K562 (cell line): ENCODE results near the gene AGRN. TPM values are rescaled to one million over a fixed set of nuclear protein-coding genes. Genes with fewer than 3 reads are reported as not detected.

Source experiments
- BMI1 ChIP-seq: fragments of 150-350 bp; IDR thresholded peaks from 2 replicates; pipeline ENCODE4 v1.6.1; 2014; ENCODE audit warnings: low read length
- BRD4 ChIP-seq: fragments of 200-600 bp; sonication (generic); IDR thresholded peaks from 2 replicates; pipeline ENCODE4 v1.6.1; 2017; ENCODE audit warnings: inconsistent platforms
- HCFC1 ChIP-seq: IDR thresholded peaks from 2 replicates; pipeline ENCODE4 v1.6.1; 2012; ENCODE audit warnings: low read depth, low read length, improper control_type of control experiment
- HNRNPLL ChIP-seq: fragments of 200-400 bp; formaldehyde crosslinking; IDR thresholded peaks from 2 replicates; pipeline ENCODE4 v1.6.1; 2017; ENCODE audit warnings: low read length, low read depth, mild to moderate bottlenecking; ENCODE audit not compliant: poor library complexity, severe bottlenecking
- KAT7 ChIP-seq: sonication (generic); formaldehyde crosslinking; IDR thresholded peaks from 2 replicates; pipeline ENCODE4 v1.8.0; 2022; ENCODE audit warnings: missing genetic modification reagents, mild to moderate bottlenecking, borderline replicate concordance
- KAT8 ChIP-seq: fragments of 450-650 bp; IDR thresholded peaks from 2 replicates; pipeline ENCODE4 v1.6.1; 2016; ENCODE audit warnings: low read depth, mild to moderate bottlenecking
- PCBP1 ChIP-seq: fragments of 200-400 bp; formaldehyde crosslinking; IDR thresholded peaks from 2 replicates; pipeline ENCODE4 v1.6.1; 2018; ENCODE audit warnings: mild to moderate bottlenecking, low read depth, low read length; ENCODE audit not compliant: poor library complexity, severe bottlenecking
- RBBP5 ChIP-seq: fragments of 200-600 bp; sonication (generic); IDR thresholded peaks from 2 replicates; pipeline ENCODE4 v1.6.1; 2012; ENCODE audit warnings: borderline replicate concordance, mild to moderate bottlenecking, low read length, control low read depth, inconsistent platforms; ENCODE audit not compliant: insufficient read depth, poor library complexity, severe bottlenecking
- ZBTB7A ChIP-seq: IDR thresholded peaks from 2 replicates; pipeline ENCODE4 v1.6.1; 2011; ENCODE audit warnings: low read depth, mild to moderate bottlenecking, low read length, moderate library complexity, borderline replicate concordance; ENCODE audit not compliant: control insufficient read depth
- ZKSCAN3 ChIP-seq: fragments of 250-450 bp; sonication (Bioruptor Pico); IDR thresholded peaks from 2 replicates; pipeline ENCODE4 v1.4.0; 2020
- ZNF140 ChIP-seq: fragments of 250-450 bp; sonication (Bioruptor Pico); IDR thresholded peaks from 2 replicates; pipeline ENCODE4 v1.8.0; 2021; ENCODE audit warnings: moderate library complexity, mild to moderate bottlenecking, inconsistent platforms
- ZNF778 ChIP-seq: fragments of 450-650 bp; formaldehyde crosslinking; IDR thresholded peaks from 2 replicates; pipeline ENCODE4 v1.4.0; 2020; ENCODE audit warnings: mild to moderate bottlenecking, moderate library complexity
- polyA plus RNA-seq, 8 experiments: library from polyadenylated mRNA; depleted of rRNA in 4 of 8; stranded (reverse) in 5 of 8; unstranded in 3 of 8; fragments of >200 nt; fragmentation: Nextera tagmentation in 2 of 8; fragmentation: Illumina TruSeq in 1 of 8; extraction: Ambion mirVana in 2 of 8; extraction: Trizol in 1 of 8; gene quantifications; 2 replicates each; pipeline versions ENCODE4 v1.2.1 to v1.2.3, GENCODE V29; 2011 to 2014; ENCODE audit warnings: inconsistent platforms in 1 of 8, missing spikeins in 1 of 8
- total RNA-seq, 7 experiments: library from RNA; depleted of rRNA in 6 of 7; stranded (reverse); fragments of >200 nt in 6 of 7; fragmentation: Illumina TruSeq in 2 of 7; extraction: Trizol in 2 of 7; gene quantifications; 2 replicates each; pipeline versions ENCODE4 v1.2.1 to v1.2.3, GENCODE V29; 2011 to 2021; ENCODE audit warnings: low replicate concordance in 1 of 7
- TF ChIP-seq, protein P1 (sequence below), 2 experiments: fragments of 450-650 bp; IDR thresholded peaks; 2 replicates each; pipeline ENCODE4 v1.6.1; 2016; ENCODE audit warnings: mild to moderate bottlenecking in 2 of 2, borderline replicate concordance in 1 of 2, low read depth in 1 of 2, moderate library complexity in 1 of 2
- TF ChIP-seq, protein P2 (sequence below): fragments of 250-450 bp; sonication (Bioruptor Pico); IDR thresholded peaks from 2 replicates; pipeline ENCODE4 v1.5.0; 2021
- TF ChIP-seq, protein P3 (sequence below): fragments of 450-650 bp; IDR thresholded peaks from 2 replicates; pipeline ENCODE4 v1.7.0; 2016; ENCODE audit warnings: borderline replicate concordance

The AGRN gene
- total and polyA plus RNA-seq, 9 of the 15 experiments (the other 6 are each of a cell fraction or from before 2014, with no cell fraction given): 0.04 to 111 (median 18.1) TPM

GRCh38 chr1:1020415-1021009 is 592 bp downstream of the AGRN start (continued):
- TF ChIP-seq, protein P1, sequence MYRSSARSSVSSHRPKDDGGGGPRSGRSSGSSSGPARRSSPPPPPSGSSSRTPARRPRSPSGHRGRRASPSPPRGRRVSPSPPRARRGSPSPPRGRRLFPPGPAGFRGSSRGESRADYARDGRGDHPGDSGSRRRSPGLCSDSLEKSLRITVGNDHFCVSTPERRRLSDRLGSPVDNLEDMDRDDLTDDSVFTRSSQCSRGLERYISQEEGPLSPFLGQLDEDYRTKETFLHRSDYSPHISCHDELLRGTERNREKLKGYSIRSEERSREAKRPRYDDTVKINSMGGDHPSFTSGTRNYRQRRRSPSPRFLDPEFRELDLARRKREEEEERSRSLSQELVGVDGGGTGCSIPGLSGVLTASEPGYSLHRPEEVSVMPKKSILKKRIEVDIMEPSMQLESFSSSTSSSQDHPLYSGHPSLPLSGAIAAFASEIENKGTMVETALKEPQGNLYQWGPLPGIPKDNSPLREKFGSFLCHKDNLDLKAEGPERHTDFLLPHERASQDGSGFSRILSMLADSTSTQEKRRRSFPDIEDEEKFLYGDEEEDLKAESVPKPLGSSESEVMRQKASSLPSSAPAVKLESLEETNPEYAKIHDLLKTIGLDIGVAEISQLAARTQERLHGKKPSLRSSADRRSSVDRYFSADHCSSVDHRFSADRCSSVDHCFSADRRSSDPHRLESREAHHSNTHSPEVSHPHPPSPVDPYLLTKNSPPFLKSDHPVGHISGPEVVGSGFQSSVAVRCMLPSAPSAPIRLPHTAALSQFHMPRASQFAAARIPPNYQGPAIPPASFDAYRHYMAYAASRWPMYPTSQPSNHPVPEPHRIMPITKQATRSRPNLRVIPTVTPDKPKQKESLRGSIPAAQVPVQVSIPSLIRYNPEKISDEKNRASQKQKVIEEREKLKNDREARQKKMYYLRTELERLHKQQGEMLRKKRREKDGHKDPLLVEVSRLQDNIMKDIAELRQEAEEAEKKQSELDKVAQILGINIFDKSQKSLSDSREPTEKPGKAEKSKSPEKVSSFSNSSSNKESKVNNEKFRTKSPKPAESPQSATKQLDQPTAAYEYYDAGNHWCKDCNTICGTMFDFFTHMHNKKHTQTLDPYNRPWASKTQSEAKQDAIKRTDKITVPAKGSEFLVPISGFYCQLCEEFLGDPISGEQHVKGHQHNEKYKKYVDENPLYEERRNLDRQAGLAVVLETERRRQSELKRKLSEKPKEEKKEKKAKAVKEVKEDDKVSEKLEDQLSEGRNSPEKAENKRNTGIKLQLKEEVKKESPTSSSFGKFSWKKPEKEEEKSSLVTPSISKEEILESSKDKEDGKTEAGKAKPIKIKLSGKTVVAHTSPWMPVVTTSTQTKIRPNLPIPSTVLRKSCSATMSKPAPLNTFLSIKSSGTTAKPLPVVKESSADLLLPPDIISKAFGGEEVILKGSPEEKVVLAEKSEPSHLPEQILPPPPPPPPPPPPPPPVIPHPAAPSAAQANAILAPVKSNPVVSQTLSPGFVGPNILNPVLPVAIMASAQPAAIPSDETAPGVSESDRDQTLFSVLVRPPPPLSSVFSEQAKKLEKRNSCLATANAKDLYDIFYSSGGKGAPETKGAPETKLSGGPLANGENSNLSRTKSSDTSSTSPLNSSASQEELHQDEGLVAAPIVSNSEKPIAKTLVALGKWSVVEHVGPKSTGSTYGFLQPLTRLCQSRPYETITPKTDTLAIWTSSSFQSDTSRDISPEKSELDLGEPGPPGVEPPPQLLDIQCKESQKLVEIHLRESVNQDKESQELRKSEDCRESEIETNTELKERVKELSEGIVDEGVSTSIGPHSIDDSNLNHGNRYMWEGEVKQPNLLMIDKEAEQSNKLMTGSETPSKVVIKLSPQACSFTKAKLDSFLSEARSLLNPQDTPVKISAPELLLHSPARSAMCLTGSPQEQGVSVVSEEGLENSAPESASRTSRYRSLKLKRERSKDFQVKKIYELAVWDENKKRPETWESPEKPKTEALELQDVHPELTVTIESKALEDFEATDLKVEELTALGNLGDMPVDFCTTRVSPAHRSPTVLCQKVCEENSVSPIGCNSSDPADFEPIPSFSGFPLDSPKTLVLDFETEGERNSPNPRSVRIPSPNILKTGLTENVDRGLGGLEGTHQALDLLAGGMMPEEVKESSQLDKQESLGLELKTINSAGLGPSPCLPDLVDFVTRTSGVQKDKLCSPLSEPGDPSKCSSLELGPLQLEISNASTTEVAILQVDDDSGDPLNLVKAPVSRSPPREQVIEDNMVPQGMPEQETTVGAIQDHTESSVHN (IDR thresholded peaks at IDR 0.05; ENCODE audit: borderline replicate concordance in 1 of 2, low read depth in 1 of 2): no peak
- TF ChIP-seq HCFC1: no peak
- TF ChIP-seq BMI1: no peak
- peak; percentile 33 for TF ChIP-seq PCBP1
- peak; percentile 10 for TF ChIP-seq HNRNPLL
- TF ChIP-seq ZNF140 (CRISPR knock-in tag): no peak
- TF ChIP-seq, protein P2, sequence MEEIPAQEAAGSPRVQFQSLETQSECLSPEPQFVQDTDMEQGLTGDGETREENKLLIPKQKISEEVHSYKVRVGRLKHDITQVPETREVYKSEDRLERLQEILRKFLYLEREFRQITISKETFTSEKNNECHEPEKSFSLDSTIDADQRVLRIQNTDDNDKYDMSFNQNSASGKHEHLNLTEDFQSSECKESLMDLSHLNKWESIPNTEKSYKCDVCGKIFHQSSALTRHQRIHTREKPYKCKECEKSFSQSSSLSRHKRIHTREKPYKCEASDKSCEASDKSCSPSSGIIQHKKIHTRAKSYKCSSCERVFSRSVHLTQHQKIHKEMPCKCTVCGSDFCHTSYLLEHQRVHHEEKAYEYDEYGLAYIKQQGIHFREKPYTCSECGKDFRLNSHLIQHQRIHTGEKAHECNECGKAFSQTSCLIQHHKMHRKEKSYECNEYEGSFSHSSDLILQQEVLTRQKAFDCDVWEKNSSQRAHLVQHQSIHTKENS: no peak
- TF ChIP-seq RBBP5: peak; percentile 8
- TF ChIP-seq, protein P3, sequence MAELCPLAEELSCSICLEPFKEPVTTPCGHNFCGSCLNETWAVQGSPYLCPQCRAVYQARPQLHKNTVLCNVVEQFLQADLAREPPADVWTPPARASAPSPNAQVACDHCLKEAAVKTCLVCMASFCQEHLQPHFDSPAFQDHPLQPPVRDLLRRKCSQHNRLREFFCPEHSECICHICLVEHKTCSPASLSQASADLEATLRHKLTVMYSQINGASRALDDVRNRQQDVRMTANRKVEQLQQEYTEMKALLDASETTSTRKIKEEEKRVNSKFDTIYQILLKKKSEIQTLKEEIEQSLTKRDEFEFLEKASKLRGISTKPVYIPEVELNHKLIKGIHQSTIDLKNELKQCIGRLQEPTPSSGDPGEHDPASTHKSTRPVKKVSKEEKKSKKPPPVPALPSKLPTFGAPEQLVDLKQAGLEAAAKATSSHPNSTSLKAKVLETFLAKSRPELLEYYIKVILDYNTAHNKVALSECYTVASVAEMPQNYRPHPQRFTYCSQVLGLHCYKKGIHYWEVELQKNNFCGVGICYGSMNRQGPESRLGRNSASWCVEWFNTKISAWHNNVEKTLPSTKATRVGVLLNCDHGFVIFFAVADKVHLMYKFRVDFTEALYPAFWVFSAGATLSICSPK: no peak
- TF ChIP-seq BRD4: no peak
- no peak for TF ChIP-seq KAT8
- no peak for TF ChIP-seq ZNF778
- TF ChIP-seq ZKSCAN3: no peak
- TF ChIP-seq KAT7 (CRISPR knock-in tag): no peak
- peak; percentile 84 for TF ChIP-seq ZBTB7A
